RWPE2 (cell line): ENCODE results near the gene GPC5.
"Not testable (repeated sequence)": the region's sequence is repeated elsewhere in the genome, so short reads cannot be mapped to it uniquely, and the experiment has no call there.

Experiments used
- ATAC-seq: fragments of 200-7000 bp; cut with Tn5 transposase; 3 replicates; pipeline ENCODE4 v1.9.1; 2021; ENCODE audit warnings: low read depth
- DNase-seq: peaks from one replicate; pipeline ENCODE4 v3.0.0-alpha.2; 2020; ENCODE audit warnings: low spot score
- H3K27ac ChIP-seq: fragments of 450-650 bp; 2 replicates; pipeline ENCODE4 v1.5.1; 2017; ENCODE audit warnings: mild to moderate bottlenecking; ENCODE audit not compliant: poor library complexity, severe bottlenecking
- H3K27me3 ChIP-seq: fragments of 250-450 bp; sonication (Bioruptor Pico); 2 replicates; pipeline ENCODE4 v1.5.1; 2021; ENCODE audit warnings: mild to moderate bottlenecking, moderate library complexity; ENCODE audit not compliant: insufficient read depth, poor library complexity, severe bottlenecking
- H3K36me3 ChIP-seq: fragments of 250-450 bp; sonication (Bioruptor Pico); 2 replicates; pipeline ENCODE4 v1.5.1; 2020; ENCODE audit warnings: low read depth, mild to moderate bottlenecking, moderate library complexity
- H3K4me1 ChIP-seq: fragments of 250-450 bp; sonication (Bioruptor Pico); 2 replicates; pipeline ENCODE4 v1.5.1; 2021; ENCODE audit warnings: mild to moderate bottlenecking, moderate library complexity; ENCODE audit not compliant: insufficient read depth, poor library complexity, severe bottlenecking
- H3K4me3 ChIP-seq: fragments of 250-450 bp; sonication (Bioruptor Pico); 2 replicates; pipeline ENCODE4 v1.5.1; 2021; ENCODE audit warnings: mild to moderate bottlenecking, moderate library complexity; ENCODE audit not compliant: severe bottlenecking
- H3K9me3 ChIP-seq: fragments of 250-450 bp; sonication (Bioruptor Pico); 2 replicates; pipeline ENCODE4 v1.5.1; 2021; ENCODE audit warnings: mild to moderate bottlenecking, moderate library complexity; ENCODE audit not compliant: severe bottlenecking
- CTCF ChIP-seq: fragments of 450-650 bp; IDR thresholded peaks from one replicate; pipeline ENCODE4 v1.5.1; 2017; ENCODE audit warnings: mild to moderate bottlenecking, moderate library complexity; ENCODE audit not compliant: poor library complexity, severe bottlenecking

Gene GPC5

GRCh38 chr13:91891141-91891540 lies 492.7 kb downstream of the GPC5 start:
- H3K36me3 ChIP-seq = no peaks in the 10 kb centered on the region
- H3K4me3 ChIP-seq = no peak overlapping the region
- no peak overlapping the region for H3K27ac ChIP-seq
- no peak for ATAC-seq
- H3K4me1 ChIP-seq = no peaks in the 10 kb centered on the region
- no peak for TF ChIP-seq CTCF
- no peak for DNase-seq
- no peaks in the 10 kb centered on the region for H3K9me3 ChIP-seq
- no peaks in the 10 kb centered on the region for H3K27me3 ChIP-seq

- no peak for DNase-seq
- no peak overlapping the region for H3K4me3 ChIP-seq
- H3K9me3 ChIP-seq = no peaks in the 10 kb centered on the region
- no peak overlapping the region for H3K27ac ChIP-seq
- TF ChIP-seq CTCF = no peak
- ATAC-seq = no peak
- H3K27me3 ChIP-seq = no peaks in the 10 kb centered on the region
- H3K36me3 ChIP-seq = no peaks in the 10 kb centered on the region
- H3K4me1 ChIP-seq = peaks cover 4% of the 10 kb centered on the region
These were observed 494.6 kb downstream of the GPC5 start for GRCh38 chr13:91893040-91893439.

DNA sequence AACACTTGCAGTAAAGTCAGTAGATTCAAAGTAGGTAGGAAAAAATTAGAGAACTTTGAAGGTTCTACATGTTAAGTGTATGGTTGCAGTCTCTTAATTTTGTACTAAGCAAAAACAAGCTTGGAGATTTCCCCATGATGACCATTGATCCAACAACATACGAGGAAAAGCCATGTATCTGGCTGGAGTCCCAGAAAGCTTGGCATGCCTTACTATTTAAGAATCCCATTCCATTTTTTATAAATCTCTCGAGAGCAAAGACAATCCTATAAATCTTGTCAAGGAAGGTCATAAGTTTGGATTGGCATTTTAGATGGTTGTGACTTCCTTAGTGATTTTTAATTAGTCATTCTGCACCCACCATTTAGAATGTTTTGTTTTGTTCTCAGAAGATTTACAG lies 495.9 kb downstream of the GPC5 start:
- DNase-seq = no peak
- H3K4me1 ChIP-seq = peaks cover 4% of the 10 kb centered on the region
- H3K9me3 ChIP-seq = no peaks in the 10 kb centered on the region
- ATAC-seq = no peak
- H3K27ac ChIP-seq = no peak overlapping the region
- no peak for TF ChIP-seq CTCF
- no peaks in the 10 kb centered on the region for H3K27me3 ChIP-seq
- H3K36me3 ChIP-seq = no peaks in the 10 kb centered on the region
- H3K4me3 ChIP-seq = no peak overlapping the region

DNA sequence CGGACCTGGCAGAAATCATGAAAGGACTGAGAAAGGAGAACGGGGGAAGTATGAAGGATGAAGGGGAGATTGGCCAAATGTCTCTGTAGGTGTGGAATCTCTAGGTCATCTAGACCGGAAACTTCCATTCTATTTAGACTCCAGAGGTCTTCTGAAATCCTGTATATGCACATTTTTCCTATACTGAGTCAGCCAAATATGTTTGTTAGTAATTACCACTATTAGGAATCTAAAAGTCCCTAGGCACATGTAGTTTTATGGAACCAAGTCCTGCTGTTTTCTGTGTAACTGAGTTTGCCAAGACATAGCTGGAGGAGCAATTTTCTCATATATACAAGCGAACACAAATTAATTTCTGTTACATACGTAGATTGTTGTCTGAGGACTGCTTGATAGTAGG lies 498.1 kb downstream of the GPC5 start:
- no peak overlapping the region for H3K27ac ChIP-seq

DNA sequence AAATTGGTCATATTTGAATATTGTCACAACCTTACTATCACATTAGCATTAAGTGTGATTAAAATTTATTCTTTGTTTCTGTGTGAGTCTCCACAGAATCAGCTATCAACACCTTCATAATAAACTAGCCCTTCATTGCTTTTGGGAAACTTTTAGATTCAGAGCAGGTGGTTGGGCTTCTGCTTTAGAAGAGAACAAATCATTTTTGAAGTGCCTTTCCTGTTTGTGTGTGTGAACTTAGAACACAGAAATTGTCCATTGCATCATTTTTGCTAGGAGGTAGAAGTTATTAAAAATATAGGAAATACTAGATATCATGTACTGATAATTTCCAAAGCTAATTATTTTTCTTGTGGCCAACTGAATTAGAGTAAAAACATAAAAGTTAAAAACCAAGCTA lies 500.6 kb downstream of the GPC5 start:
- DNase-seq, ATAC-seq: not testable (repeated sequence)

More for the DNA sequence above, 498.1 kb downstream of the GPC5 start:
- Histone ChIP-seq H3K9me3 (no peaks in the 10 kb centered on the region), H3K4me1 (peaks cover 4% of the 10 kb centered on the region), H3K36me3 (no peaks in the 10 kb centered on the region), H3K27me3 (no peaks in the 10 kb centered on the region), H3K4me3 (no peak overlapping the region)
- DNase-seq (no peak), ATAC-seq (peak; percentile 44; the same call in 1 of the 3 replicates)
- no peak for TF ChIP-seq CTCF

More for the DNA sequence above, 500.6 kb downstream of the GPC5 start:
- H3K4me1 ChIP-seq, H3K9me3 ChIP-seq, H3K27me3 ChIP-seq, H3K36me3 ChIP-seq, H3K27ac ChIP-seq, H3K4me3 ChIP-seq: not testable (repeated sequence)
